Measurements from ENCODE around the gene LRIT3.

LRIT3 gene

DNA sequence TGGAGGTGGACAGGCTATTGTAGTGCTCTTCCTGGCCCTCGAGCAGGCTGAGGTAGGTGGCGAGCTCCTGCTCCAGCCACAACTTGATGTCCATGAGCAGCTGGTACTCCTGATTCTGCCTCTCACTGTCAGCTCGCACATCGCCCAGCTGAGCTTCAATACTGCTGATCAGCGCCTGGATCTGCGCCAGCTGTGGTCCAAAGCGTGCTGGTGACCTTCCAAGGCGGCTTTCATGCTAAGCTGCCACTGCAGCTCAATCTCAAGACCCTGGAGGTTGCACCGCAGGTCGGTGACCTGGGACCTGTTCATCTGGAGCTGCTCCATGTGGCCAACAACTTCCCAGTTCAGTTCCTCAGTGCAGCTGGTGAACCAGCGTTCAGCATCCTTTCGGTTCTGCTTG is 31.2 kb downstream of the LRIT3 start:
- no peak for DNase-seq (ENCODE audit: low read depth, low spot score)
- ChIA-PET POLR2A (no interaction called here), CTCF (interaction anchor here (1.3 kb wide), 1 partner anchor 13 kb away, joined by 3 read pairs; no protein-coding TSS in a partner anchor)
- H3K4me3 ChIP-seq (ENCODE audit: low read depth, low read length), result no peak overlapping the region
- no peak for TF ChIP-seq CTCF (IDR thresholded peaks at IDR 0.05; ENCODE audit: insufficient read depth, low read length, missing control alignments)

DNA sequence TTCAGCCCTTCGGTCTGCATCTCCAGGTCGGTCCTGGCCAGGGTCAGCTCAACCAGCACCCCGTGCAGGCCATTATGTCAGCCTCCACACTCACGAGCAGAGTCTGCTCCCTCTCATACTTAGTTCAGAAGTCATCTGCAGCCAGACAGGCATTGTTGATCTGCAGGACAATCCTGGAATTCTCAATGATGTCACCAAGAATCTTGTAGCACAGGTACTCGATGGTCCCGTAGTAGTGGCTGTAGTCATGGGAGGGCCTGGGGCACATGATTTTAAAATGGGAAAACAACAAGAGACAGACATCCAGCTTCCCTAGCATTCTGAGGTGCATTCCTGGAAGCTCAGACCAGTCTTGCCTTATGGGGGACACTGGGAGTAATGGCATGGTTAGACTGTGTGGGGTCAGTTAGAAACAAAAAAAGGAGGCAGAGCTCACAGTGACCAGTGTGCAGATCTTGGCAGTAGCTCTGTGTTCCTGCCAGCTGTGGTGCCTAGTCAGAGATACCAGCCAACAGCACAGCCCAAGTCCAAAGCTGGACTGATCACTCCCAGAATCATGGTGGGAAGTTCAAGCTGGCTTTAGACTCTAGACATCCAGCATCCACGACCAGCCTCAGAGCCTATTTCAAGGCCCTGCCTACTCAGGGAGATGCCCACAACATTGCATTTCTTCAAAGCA is 31.9 kb downstream of the LRIT3 start:
- ChIA-PET CTCF (no interaction called here), POLR2A (no interaction called here)
- TF ChIP-seq CTCF (IDR thresholded peaks at IDR 0.05; ENCODE audit: insufficient read depth, low read length, missing control alignments), result no peak
- no peak for DNase-seq (ENCODE audit: low read depth, low spot score)
- H3K4me3 ChIP-seq (ENCODE audit: low read depth, low read length), result no peak overlapping the region

- CTCF ChIA-PET, result no interaction called here
- TF ChIP-seq CTCF (IDR thresholded peaks at IDR 0.05; ENCODE audit: insufficient read depth, low read length, missing control alignments), result no peak
Observed at GRCh38 chr4:109886303-109886702, 38.4 kb downstream of the LRIT3 start.

DNA sequence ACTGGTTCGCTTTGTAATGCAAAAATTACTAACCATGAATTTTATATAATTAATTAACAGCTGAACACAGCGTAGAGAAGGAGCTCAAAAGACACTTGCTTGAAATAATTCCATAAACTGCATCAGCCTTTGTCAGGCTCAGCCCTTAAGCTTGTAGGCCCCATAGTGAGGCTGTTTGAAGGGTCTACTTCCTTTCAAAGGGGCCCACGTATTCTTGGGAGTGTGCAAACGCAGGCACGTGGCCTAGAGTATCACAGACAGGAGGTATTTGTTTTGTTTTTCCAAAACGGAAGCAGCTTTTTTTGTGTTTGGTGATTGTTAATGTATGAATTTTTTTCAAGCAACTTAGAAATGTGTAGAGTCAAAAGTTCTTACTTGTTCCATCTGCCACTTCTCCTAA is 39.2 kb downstream of the LRIT3 start:
- TF ChIP-seq CTCF (IDR thresholded peaks at IDR 0.05; ENCODE audit: insufficient read depth, low read length, missing control alignments), result no peak
- H3K4me3 ChIP-seq (ENCODE audit: low read depth, low read length), result no peak overlapping the region
- ChIA-PET POLR2A (no interaction called here), CTCF (no interaction called here)
- DNase-seq (ENCODE audit: low read depth, low spot score), result no peak

More at GRCh38 chr4:109886303-109886702, 38.4 kb downstream of the LRIT3 start:
- no peak overlapping the region for H3K4me3 ChIP-seq (ENCODE audit: low read depth, low read length)
- POLR2A ChIA-PET, result no interaction called here
- DNase-seq (ENCODE audit: low read depth, low spot score), result no peak

DNA sequence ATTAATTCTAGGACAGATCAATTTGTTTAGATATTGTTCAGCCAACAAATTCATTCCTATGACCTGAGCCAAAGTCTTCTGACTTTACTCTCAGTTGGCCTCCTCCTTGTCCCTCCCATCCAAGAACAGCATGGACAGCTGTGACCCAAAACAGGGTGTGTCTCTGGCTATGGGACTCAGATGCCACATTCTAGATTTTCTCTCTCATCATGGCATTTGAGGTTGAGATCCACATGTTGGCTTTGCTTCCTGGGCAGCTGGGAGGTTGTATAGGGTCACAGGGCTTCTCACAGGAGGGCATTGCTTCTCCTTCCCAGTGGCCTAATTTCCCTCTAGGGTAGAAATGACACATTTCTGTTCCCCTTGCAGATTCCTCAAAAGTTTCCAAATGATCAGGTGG is 42.2 kb downstream of the LRIT3 start:
- no peak overlapping the region for H3K4me3 ChIP-seq (ENCODE audit: low read depth, low read length)
- TF ChIP-seq CTCF (IDR thresholded peaks at IDR 0.05; ENCODE audit: insufficient read depth, low read length, missing control alignments), result no peak
- ChIA-PET CTCF (no interaction called here), POLR2A (no interaction called here)
- no peak for DNase-seq (ENCODE audit: low read depth, low spot score)

- ChIA-PET POLR2A (no interaction called here), CTCF (no interaction called here)
- no peak for DNase-seq (ENCODE audit: low read depth, low spot score)
- no peak for TF ChIP-seq CTCF (IDR thresholded peaks at IDR 0.05; ENCODE audit: insufficient read depth, low read length, missing control alignments)
- no peak overlapping the region for H3K4me3 ChIP-seq (ENCODE audit: low read depth, low read length)
Observed at GRCh38 chr4:109902559-109903251, 54.8 kb downstream of the LRIT3 start.
